ENCODE results near the gene BLM.

- no peak for TF ChIP-seq EZH2 (IDR thresholded peaks at IDR 0.05; ENCODE audit: low read length, missing control alignments)
- no peak for TF ChIP-seq CTCF (conservative IDR thresholded peaks at IDR 0.05 in 1 of 2, IDR thresholded peaks at IDR 0.05 in 1 of 2; ENCODE audit: low read depth in 1 of 2, low read length in 2 of 2)
These were observed 52.2 kb downstream of the BLM start for GRCh38 chr15:90769375-90769774.
